NCI-H1436 (cell line): ENCODE measurements around the gene DCDC2C.
"Not testable (repeated sequence)": the region's sequence is repeated elsewhere in the genome, so short reads cannot be mapped to it uniquely, and the experiment has no call there.

Source experiments
- DNase-seq: peaks from one replicate; lab custom pipeline; 2025; lab: John Stamatoyannopoulos, UW

The DCDC2C gene

GRCh38 chr2:3703236-3703756 is at the start of gene DCDC2C:
Gene DCDC2C, plus strand, starts transcription at chr2:3703575. Its CDS starts 177 bp downstream, at chr2:3703752.
- no peak for DNase-seq

- no peak for DNase-seq
Measured at GRCh38 chr2:3654011-3654410, 49.4 kb upstream of the DCDC2C start.

- DNase-seq, result no peak
Measured at GRCh38 chr2:3654531-3655225, 48.7 kb upstream of the DCDC2C start.

- no peak for DNase-seq
Measured at GRCh38 chr2:3655871-3656761, 47.3 kb upstream of the DCDC2C start.

GRCh38 chr2:3656762-3657721 is 46.3 kb upstream of the DCDC2C start:
- DNase-seq, result no peak

GRCh38 chr2:3657881-3658280 is 45.5 kb upstream of the DCDC2C start, which contains the start of gene ALLC:
Gene ALLC, plus strand, starts transcription at chr2:3658200. Its CDS starts 12,958 bp downstream, at chr2:3671158.
- no peak for DNase-seq

GRCh38 chr2:3659447-3660432 is 43.6 kb upstream of the DCDC2C start:
- peak; percentile 22 for DNase-seq

GRCh38 chr2:3660640-3661039 is 42.7 kb upstream of the DCDC2C start:
- DNase-seq, result not testable (repeated sequence)

GRCh38 chr2:3661149-3661660 is 42.2 kb upstream of the DCDC2C start:
- DNase-seq, result no peak

GRCh38 chr2:3662239-3662638 is 41.1 kb upstream of the DCDC2C start:
- no peak for DNase-seq

- no peak for DNase-seq
Measured at GRCh38 chr2:3664118-3664517, 39.3 kb upstream of the DCDC2C start.

- no peak for DNase-seq
Measured at GRCh38 chr2:3664925-3665324, 38.5 kb upstream of the DCDC2C start.

GRCh38 chr2:3665886-3666612 is 37.3 kb upstream of the DCDC2C start:
- DNase-seq, result no peak

GRCh38 chr2:3666613-3666975 is 36.8 kb upstream of the DCDC2C start:
- no peak for DNase-seq

- DNase-seq, result no peak
Measured at GRCh38 chr2:3667151-3667631, 36.2 kb upstream of the DCDC2C start.

- DNase-seq, result no peak
Measured at GRCh38 chr2:3669656-3670055, 33.7 kb upstream of the DCDC2C start.

GRCh38 chr2:3670376-3670775 is 33.0 kb upstream of the DCDC2C start:
- no peak for DNase-seq

GRCh38 chr2:3670941-3671340 is 32.4 kb upstream of the DCDC2C start:
- no peak for DNase-seq

GRCh38 chr2:3672861-3673678 is 30.3 kb upstream of the DCDC2C start:
- DNase-seq, result no peak
